Heart left ventricle (tissue), 13 donors: ENCODE data around the gene ZNF154.

Experiments used
- POLR2A ChIP-seq, 2 donors: fragments of 450-650 bp; IDR thresholded peaks; one replicate each; pipeline ENCODE4 v1.6.1; 2017; ENCODE audit warnings: antibody characterized with exemption in 2 of 2, mild to moderate bottlenecking in 2 of 2, moderate library complexity in 2 of 2
- TF ChIP-seq, protein P1 (sequence below), 12 donors: fragments of 200-600 bp; sonication (generic) in 4 of 12; IDR thresholded peaks; one replicate each; pipeline versions ENCODE4 v1.5.0 to v1.8.0; 2018 to 2022; ENCODE audit warnings: antibody characterized with exemption in 12 of 12, mild to moderate bottlenecking in 5 of 12
- donor health status: ischemic (EF 13 %, LVEDD 7.1; RV severe dilation, severe dysfunction).
- donor health status: DM: no; HTN: yes; CAD: no.
- donor health status: DM: no; HTN: no; CAD: no.
- donor health status: ischemic (EF 25% LVEDD 6.9; RV normal size, moderate dysfunction).
- donor health status: ischemic (EF 25% LVEDD 5.7; RV mildly dilated, moderate dysfunction).
- donor health status: ischemic (EF 35%, LVEDD 5.7; RV mildly dilated, moderate dysfunction).
- donor health status: nonischemic (EF 11% LVEDD 7.7; RV severe dilation, severe dysfunction).
- donor health status: DM: yes; HTN: yes; CAD: no.
- donor health status: PGD.
- donor health status: ischemic (EF 29% LVEDD 5.4; RV normal size, mild dysfunction).
- donor health status: nonischemic (EF 23%, LVEDD 6.1; RV moderate dilation, normal function).

DNA sequence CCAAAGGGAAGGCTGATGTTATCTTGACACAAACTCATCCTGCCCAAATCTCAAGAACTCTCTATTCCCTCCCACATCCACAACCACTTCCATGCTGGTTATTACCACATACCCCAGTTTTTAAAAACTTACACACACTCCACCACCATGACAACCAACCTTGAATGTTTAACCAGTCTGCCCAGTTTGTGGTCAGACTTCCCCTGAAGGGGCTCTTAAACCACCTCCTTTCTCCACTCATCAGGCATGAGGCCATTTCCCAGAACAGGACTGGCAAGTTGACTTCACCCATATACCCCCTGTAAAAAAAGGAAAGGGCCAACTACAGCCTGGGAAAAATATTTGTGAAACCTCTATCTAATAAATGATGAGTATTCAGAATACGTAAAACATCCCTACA is 52.7 kb downstream of the ZNF154 start:
- TF ChIP-seq POLR2A (IDR thresholded peaks at IDR 0.05): no peak
- TF ChIP-seq, protein P1, sequence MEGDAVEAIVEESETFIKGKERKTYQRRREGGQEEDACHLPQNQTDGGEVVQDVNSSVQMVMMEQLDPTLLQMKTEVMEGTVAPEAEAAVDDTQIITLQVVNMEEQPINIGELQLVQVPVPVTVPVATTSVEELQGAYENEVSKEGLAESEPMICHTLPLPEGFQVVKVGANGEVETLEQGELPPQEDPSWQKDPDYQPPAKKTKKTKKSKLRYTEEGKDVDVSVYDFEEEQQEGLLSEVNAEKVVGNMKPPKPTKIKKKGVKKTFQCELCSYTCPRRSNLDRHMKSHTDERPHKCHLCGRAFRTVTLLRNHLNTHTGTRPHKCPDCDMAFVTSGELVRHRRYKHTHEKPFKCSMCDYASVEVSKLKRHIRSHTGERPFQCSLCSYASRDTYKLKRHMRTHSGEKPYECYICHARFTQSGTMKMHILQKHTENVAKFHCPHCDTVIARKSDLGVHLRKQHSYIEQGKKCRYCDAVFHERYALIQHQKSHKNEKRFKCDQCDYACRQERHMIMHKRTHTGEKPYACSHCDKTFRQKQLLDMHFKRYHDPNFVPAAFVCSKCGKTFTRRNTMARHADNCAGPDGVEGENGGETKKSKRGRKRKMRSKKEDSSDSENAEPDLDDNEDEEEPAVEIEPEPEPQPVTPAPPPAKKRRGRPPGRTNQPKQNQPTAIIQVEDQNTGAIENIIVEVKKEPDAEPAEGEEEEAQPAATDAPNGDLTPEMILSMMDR (IDR thresholded peaks at IDR 0.05): no peak
